SK-N-SH treated with all-trans-retinoic acid at 6 μM for 48 hours (cell line): Measurements from ENCODE around the gene CASP7.

Experiments used
- ESRRG ChIP-seq: fragments of 250-450 bp; sonication (Bioruptor Pico); IDR thresholded peaks from 2 replicates; pipeline ENCODE4 v1.6.1; 2021; ENCODE audit warnings: mild to moderate bottlenecking
- TCF4 ChIP-seq: fragments of 250-450 bp; sonication (Bioruptor Pico); IDR thresholded peaks from 2 replicates; pipeline ENCODE4 v1.8.0; 2021; ENCODE audit warnings: mild to moderate bottlenecking, moderate library complexity, borderline replicate concordance
- TSHZ2 ChIP-seq: fragments of 250-450 bp; sonication (Bioruptor Pico); IDR thresholded peaks from 2 replicates; pipeline ENCODE4 v1.5.0; 2020; ENCODE audit warnings: mild to moderate bottlenecking, moderate library complexity
- ZFP3 ChIP-seq: fragments of 250-450 bp; sonication (Bioruptor Pico); IDR thresholded peaks from 2 replicates; pipeline ENCODE4 v1.5.0; 2020; ENCODE audit warnings: mild to moderate bottlenecking, moderate library complexity

GRCh38 chr10:113732160-113732881, 52.6 kb downstream of the CASP7 start:
- no peak for TF ChIP-seq TCF4 (CRISPR knock-in tag)
- TF ChIP-seq ZFP3 = no peak
- TF ChIP-seq TSHZ2 (CRISPR knock-in tag) = no peak
- no peak for TF ChIP-seq ESRRG (CRISPR knock-in tag)
